K562 (cell line): Measurements from ENCODE around the gene XRCC5. TPM values are rescaled to one million over a fixed set of nuclear protein-coding genes. Genes with fewer than 3 reads are reported as not detected.
A peak's percentile ranks its signal among the peaks of the same experiment; 100 is the strongest.

Experiments
- E4F1 ChIP-seq: fragments of 250-450 bp; sonication (Bioruptor Pico); IDR thresholded peaks from 2 replicates; pipeline ENCODE4 v1.5.0; 2021; ENCODE audit warnings: mild to moderate bottlenecking, borderline replicate concordance
- ETS2 ChIP-seq: IDR thresholded peaks from 2 replicates; pipeline ENCODE4 v1.6.1; 2016; ENCODE audit warnings: borderline replicate concordance, missing genetic modification characterization, mild to moderate bottlenecking, moderate library complexity, missing compliant biosample characterization; ENCODE audit not compliant: poor library complexity, severe bottlenecking
- ETV5 ChIP-seq: sonication (generic); formaldehyde crosslinking; IDR thresholded peaks from 2 replicates; pipeline ENCODE4 v1.4.0; 2020; ENCODE audit warnings: low read depth, mild to moderate bottlenecking, missing genetic modification reagents
- HDAC6 ChIP-seq: IDR thresholded peaks from 2 replicates; pipeline ENCODE4 v1.6.1; 2012; ENCODE audit warnings: low read depth, mild to moderate bottlenecking, control low read depth, inconsistent platforms, low read length, moderate library complexity
- MAFF ChIP-seq: IDR thresholded peaks from 2 replicates; pipeline ENCODE4 v1.6.1; 2012; ENCODE audit warnings: low read length, improper control_type of control experiment
- MBD2 ChIP-seq: sonication (generic); IDR thresholded peaks from 2 replicates; pipeline ENCODE4 v1.6.1; 2016; ENCODE audit warnings: low read depth, borderline replicate concordance
- NUFIP1 ChIP-seq: fragments of 450-650 bp; IDR thresholded peaks from 2 replicates; pipeline ENCODE4 v1.6.1; 2018; ENCODE audit not compliant: partially characterized antibody
- SMARCA5 ChIP-seq: fragments of 450-650 bp; IDR thresholded peaks from 2 replicates; pipeline ENCODE4 v1.6.1; 2016
- TCF15 ChIP-seq: fragments of 250-450 bp; sonication (Bioruptor Pico); IDR thresholded peaks from 2 replicates; pipeline ENCODE4 v1.8.0; 2022; ENCODE audit warnings: moderate library complexity, mild to moderate bottlenecking, inconsistent platforms
- TOE1 ChIP-seq, 2 experiments: fragments of 450-650 bp in 1 of 2; sonication (generic) in 1 of 2; formaldehyde crosslinking in 1 of 2; IDR thresholded peaks; 2 replicates each; pipeline versions ENCODE4 v1.7.1 to v1.8.0; 2016 to 2022; ENCODE audit warnings: borderline replicate concordance in 2 of 2, mild to moderate bottlenecking in 2 of 2, antibody characterized with exemption in 1 of 2, inconsistent platforms in 1 of 2, low read depth in 1 of 2, missing genetic modification reagents in 1 of 2, moderate library complexity in 1 of 2
- ZFP30 ChIP-seq: fragments of 250-450 bp; sonication (Bioruptor Pico); IDR thresholded peaks from 2 replicates; pipeline ENCODE4 v1.8.0; 2022; ENCODE audit warnings: moderate library complexity, mild to moderate bottlenecking, inconsistent platforms, borderline replicate concordance
- ZFPM2 ChIP-seq: fragments of 250-450 bp; sonication (Bioruptor Pico); IDR thresholded peaks from 2 replicates; pipeline ENCODE4 v1.5.1; 2022; ENCODE audit warnings: mild to moderate bottlenecking
- ZNF174 ChIP-seq: fragments of 250-450 bp; sonication (Bioruptor Pico); IDR thresholded peaks from 2 replicates; pipeline ENCODE4 v1.4.0; 2020; ENCODE audit warnings: mild to moderate bottlenecking
- ZNF395 ChIP-seq: fragments of 200-800 bp; sonication (Bioruptor generic); IDR thresholded peaks from 2 replicates; pipeline ENCODE4 v1.6.1; 2017; ENCODE audit warnings: missing genetic modification characterization, missing compliant biosample characterization
- ZNF41 ChIP-seq: fragments of 250-450 bp; sonication (Bioruptor Pico); conservative IDR thresholded peaks from 2 replicates; pipeline ENCODE4 v1.4.0; 2020; ENCODE audit warnings: mild to moderate bottlenecking
- ZNF551 ChIP-seq: fragments of 250-450 bp; sonication (Bioruptor Pico); IDR thresholded peaks from 2 replicates; pipeline ENCODE4 v1.5.0; 2021; ENCODE audit warnings: mild to moderate bottlenecking, moderate library complexity
- ZNF583 ChIP-seq: fragments of 250-450 bp; sonication (Bioruptor Pico); IDR thresholded peaks from 2 replicates; pipeline ENCODE4 v1.4.0; 2020
- ZNF707 ChIP-seq: fragments of 250-450 bp; sonication (Bioruptor Pico); conservative IDR thresholded peaks from 2 replicates; pipeline ENCODE4 v1.8.0; 2022; ENCODE audit warnings: inconsistent platforms, mild to moderate bottlenecking, moderate library complexity
- polyA plus RNA-seq, 8 experiments: library from polyadenylated mRNA; depleted of rRNA in 4 of 8; stranded (reverse) in 5 of 8; unstranded in 3 of 8; fragments of >200 nt; fragmentation: Nextera tagmentation in 2 of 8; fragmentation: Illumina TruSeq in 1 of 8; extraction: Ambion mirVana in 2 of 8; extraction: Trizol in 1 of 8; gene quantifications; 2 replicates each; pipeline versions ENCODE4 v1.2.1 to v1.2.3, GENCODE V29; 2011 to 2014; ENCODE audit warnings: inconsistent platforms in 1 of 8, missing spikeins in 1 of 8
- total RNA-seq, 7 experiments: library from RNA; depleted of rRNA in 6 of 7; stranded (reverse); fragments of >200 nt in 6 of 7; fragmentation: Illumina TruSeq in 2 of 7; extraction: Trizol in 2 of 7; gene quantifications; 2 replicates each; pipeline versions ENCODE4 v1.2.1 to v1.2.3, GENCODE V29; 2011 to 2021; ENCODE audit warnings: low replicate concordance in 1 of 7
- TF ChIP-seq, protein P1 (sequence below): fragments of 250-450 bp; sonication (Bioruptor Pico); IDR thresholded peaks from 2 replicates; pipeline ENCODE4 v1.4.0; 2020
- TF ChIP-seq, protein P2 (sequence below): sonication (generic); formaldehyde crosslinking; IDR thresholded peaks from 2 replicates; pipeline ENCODE4 v1.8.0; 2022; ENCODE audit warnings: mild to moderate bottlenecking, missing genetic modification reagents

Gene XRCC5
- total and polyA plus RNA-seq, 9 of the 15 experiments (the other 6 are each of a cell fraction or from before 2014, with no cell fraction given): 168 to 551 (median 297) TPM

- no peak for TF ChIP-seq TOE1 (IDR thresholded peaks at IDR 0.05; ENCODE audit: borderline replicate concordance)
- no peak for TF ChIP-seq TOE1 (CRISPR knock-in tag; IDR thresholded peaks at IDR 0.05; ENCODE audit: borderline replicate concordance, low read depth)
- no peak for TF ChIP-seq E4F1 (CRISPR knock-in tag)
- TF ChIP-seq MAFF: no peak
- no peak for TF ChIP-seq ZNF583 (CRISPR knock-in tag)
- TF ChIP-seq SMARCA5: no peak
- TF ChIP-seq ZNF395 (CRISPR knock-in tag): no peak
- no peak for TF ChIP-seq ZFP30
- no peak for TF ChIP-seq NUFIP1
- no peak for TF ChIP-seq ZNF41 (CRISPR knock-in tag)
- TF ChIP-seq ETS2: no peak
- TF ChIP-seq, protein P1, sequence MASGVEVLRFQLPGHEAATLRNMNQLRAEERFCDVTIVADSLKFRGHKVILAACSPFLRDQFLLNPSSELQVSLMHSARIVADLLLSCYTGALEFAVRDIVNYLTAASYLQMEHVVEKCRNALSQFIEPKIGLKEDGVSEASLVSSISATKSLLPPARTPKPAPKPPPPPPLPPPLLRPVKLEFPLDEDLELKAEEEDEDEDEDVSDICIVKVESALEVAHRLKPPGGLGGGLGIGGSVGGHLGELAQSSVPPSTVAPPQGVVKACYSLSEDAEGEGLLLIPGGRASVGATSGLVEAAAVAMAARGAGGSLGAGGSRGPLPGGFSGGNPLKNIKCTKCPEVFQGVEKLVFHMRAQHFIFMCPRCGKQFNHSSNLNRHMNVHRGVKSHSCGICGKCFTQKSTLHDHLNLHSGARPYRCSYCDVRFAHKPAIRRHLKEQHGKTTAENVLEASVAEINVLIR (CRISPR knock-in tag): no peak
- no peak for TF ChIP-seq ZNF174
- no peak for TF ChIP-seq ZNF551 (CRISPR knock-in tag)
- TF ChIP-seq TCF15 (CRISPR knock-in tag): no peak
- TF ChIP-seq ETV5 (CRISPR knock-in tag): peak; percentile 95
- TF ChIP-seq ZNF707 (CRISPR knock-in tag): no peak
- no peak for TF ChIP-seq ZFPM2 (CRISPR knock-in tag)
- TF ChIP-seq, protein P2, sequence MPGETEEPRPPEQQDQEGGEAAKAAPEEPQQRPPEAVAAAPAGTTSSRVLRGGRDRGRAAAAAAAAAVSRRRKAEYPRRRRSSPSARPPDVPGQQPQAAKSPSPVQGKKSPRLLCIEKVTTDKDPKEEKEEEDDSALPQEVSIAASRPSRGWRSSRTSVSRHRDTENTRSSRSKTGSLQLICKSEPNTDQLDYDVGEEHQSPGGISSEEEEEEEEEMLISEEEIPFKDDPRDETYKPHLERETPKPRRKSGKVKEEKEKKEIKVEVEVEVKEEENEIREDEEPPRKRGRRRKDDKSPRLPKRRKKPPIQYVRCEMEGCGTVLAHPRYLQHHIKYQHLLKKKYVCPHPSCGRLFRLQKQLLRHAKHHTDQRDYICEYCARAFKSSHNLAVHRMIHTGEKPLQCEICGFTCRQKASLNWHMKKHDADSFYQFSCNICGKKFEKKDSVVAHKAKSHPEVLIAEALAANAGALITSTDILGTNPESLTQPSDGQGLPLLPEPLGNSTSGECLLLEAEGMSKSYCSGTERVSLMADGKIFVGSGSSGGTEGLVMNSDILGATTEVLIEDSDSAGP (CRISPR knock-in tag): no peak
- TF ChIP-seq HDAC6: no peak
- no peak for TF ChIP-seq MBD2
These were observed at the start of gene XRCC5 (continued) for GRCh38 chr2:216108967-216109921.
